PFSK-1 (cell line): ENCODE data around the gene GRHL3.

Experiments
- FOXP2 ChIP-seq: optimal IDR thresholded peaks from 2 replicates; pipeline ENCODE3; 2011; ENCODE audit warnings: borderline replicate concordance, control low read depth, inconsistent platforms; ENCODE audit not compliant: insufficient read depth; ENCODE audit errors: extremely low read length, extremely low read depth
- POLR2AphosphoS5 ChIP-seq: IDR thresholded peaks from 2 replicates; pipeline ENCODE4 v1.6.1; 2012; ENCODE audit warnings: low read depth, mild to moderate bottlenecking, control low read depth, low read length, moderate library complexity
- SIN3A ChIP-seq: IDR thresholded peaks from 2 replicates; pipeline ENCODE4 v1.6.1; 2012; ENCODE audit warnings: mild to moderate bottlenecking, low read length, moderate library complexity, borderline replicate concordance; ENCODE audit not compliant: insufficient read depth
- TAF1 ChIP-seq: IDR thresholded peaks from 2 replicates; pipeline ENCODE4 v1.6.1; 2012; ENCODE audit warnings: low read length, control low read depth, borderline replicate concordance; ENCODE audit not compliant: insufficient read depth
- TF ChIP-seq, protein P1 (sequence below), 2 experiments: IDR thresholded peaks; 2 replicates each; pipeline versions ENCODE4 v1.6.1 to v1.8.0; 2011 to 2012; ENCODE audit warnings: low read depth in 2 of 2, low read length in 2 of 2, control low read depth in 1 of 2, inconsistent platforms in 1 of 2, mild to moderate bottlenecking in 1 of 2, moderate library complexity in 1 of 2; ENCODE audit not compliant: insufficient read depth in 1 of 2

DNA sequence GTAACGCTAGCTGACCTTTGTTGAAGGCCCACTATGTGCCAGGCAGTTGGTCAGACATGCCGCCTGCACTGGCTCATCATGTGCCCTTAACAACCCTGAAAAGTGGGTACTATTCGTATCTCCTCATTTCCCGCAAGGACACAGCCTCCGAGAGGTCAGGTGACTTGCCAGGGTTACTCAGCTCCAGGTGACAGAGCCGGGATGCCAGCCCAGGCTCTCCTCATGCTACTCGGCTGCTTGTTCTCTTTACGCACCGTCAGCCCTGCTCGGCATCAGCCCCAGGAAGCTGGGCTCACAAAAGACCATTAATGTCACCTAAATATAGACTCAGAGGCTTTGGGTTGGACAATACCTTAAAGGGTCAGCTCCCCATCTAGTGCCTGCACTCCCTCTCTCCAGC, 29.0 kb downstream of the GRHL3 start:
- TF ChIP-seq TAF1 (no peak), POLR2AphosphoS5 (no peak), SIN3A (no peak), FOXP2 (no peak)
- TF ChIP-seq, protein P1, sequence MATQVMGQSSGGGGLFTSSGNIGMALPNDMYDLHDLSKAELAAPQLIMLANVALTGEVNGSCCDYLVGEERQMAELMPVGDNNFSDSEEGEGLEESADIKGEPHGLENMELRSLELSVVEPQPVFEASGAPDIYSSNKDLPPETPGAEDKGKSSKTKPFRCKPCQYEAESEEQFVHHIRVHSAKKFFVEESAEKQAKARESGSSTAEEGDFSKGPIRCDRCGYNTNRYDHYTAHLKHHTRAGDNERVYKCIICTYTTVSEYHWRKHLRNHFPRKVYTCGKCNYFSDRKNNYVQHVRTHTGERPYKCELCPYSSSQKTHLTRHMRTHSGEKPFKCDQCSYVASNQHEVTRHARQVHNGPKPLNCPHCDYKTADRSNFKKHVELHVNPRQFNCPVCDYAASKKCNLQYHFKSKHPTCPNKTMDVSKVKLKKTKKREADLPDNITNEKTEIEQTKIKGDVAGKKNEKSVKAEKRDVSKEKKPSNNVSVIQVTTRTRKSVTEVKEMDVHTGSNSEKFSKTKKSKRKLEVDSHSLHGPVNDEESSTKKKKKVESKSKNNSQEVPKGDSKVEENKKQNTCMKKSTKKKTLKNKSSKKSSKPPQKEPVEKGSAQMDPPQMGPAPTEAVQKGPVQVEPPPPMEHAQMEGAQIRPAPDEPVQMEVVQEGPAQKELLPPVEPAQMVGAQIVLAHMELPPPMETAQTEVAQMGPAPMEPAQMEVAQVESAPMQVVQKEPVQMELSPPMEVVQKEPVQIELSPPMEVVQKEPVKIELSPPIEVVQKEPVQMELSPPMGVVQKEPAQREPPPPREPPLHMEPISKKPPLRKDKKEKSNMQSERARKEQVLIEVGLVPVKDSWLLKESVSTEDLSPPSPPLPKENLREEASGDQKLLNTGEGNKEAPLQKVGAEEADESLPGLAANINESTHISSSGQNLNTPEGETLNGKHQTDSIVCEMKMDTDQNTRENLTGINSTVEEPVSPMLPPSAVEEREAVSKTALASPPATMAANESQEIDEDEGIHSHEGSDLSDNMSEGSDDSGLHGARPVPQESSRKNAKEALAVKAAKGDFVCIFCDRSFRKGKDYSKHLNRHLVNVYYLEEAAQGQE (IDR thresholded peaks at IDR 0.05; ENCODE audit: insufficient read depth in 1 of 2, low read depth in 2 of 2, low read length in 2 of 2), result no peak
